Right cardiac atrium (tissue), 5 donors: ENCODE data around the gene ABR. TPM values are rescaled to one million over a fixed set of nuclear protein-coding genes. Genes with fewer than 3 reads are reported as not detected.
"Not testable (repeated sequence)": the region's sequence is repeated elsewhere in the genome, so short reads cannot be mapped to it uniquely, and the experiment has no call there.

Experiments used
- ATAC-seq, 2 donors: fragments of 200-7000 bp; cut with Tn5 transposase; one replicate each; pipeline versions ENCODE4 v1.8.0 to v1.9.1; 2020; ENCODE audit warnings: moderate library complexity in 2 of 2, mild to moderate bottlenecking in 1 of 2
- DNase-seq, 3 donors: peaks; one replicate each; pipeline ENCODE4 v3.0.0-alpha.2; 2020
- H3K27ac ChIP-seq: one replicate; pipeline ENCODE4 v1.5.1; 2013; ENCODE audit warnings: mild to moderate bottlenecking, low read length, control low read depth, moderate library complexity
- H3K27me3 ChIP-seq: one replicate; pipeline ENCODE4 v1.6.1; 2013; ENCODE audit not compliant: control insufficient read depth, insufficient read depth
- H3K4me1 ChIP-seq: one replicate; pipeline ENCODE4 v1.6.1; 2013; ENCODE audit warnings: low read length; ENCODE audit not compliant: control insufficient read depth, insufficient read depth
- H3K4me3 ChIP-seq: one replicate; pipeline ENCODE4 v1.5.1; 2013; ENCODE audit warnings: low read length, control low read depth
- H3K9me3 ChIP-seq: one replicate; pipeline ENCODE4 v1.6.1; 2013; ENCODE audit warnings: low read length; ENCODE audit not compliant: control insufficient read depth
- WGBS: extraction: QIAGEN DNeasy Blood & Tissue Kit; methylation state at CpG from one replicate; pipeline ENCODE4 v1.1.7; 2013; 5-methylcytosine and 5-hydroxymethylcytosine counted together
- intact Hi-C, 4 donors: fragments of 100-400 bp; cut with DNase I; formaldehyde crosslinking; loops; one replicate each; pipeline versions ENCODE4 v1.11.0 to v1.14.0; 2022 to 2023
- polyA plus RNA-seq: library from polyadenylated mRNA; stranded (reverse); fragments of 200-250 nt; gene quantifications from one replicate; pipeline ENCODE4 v1.2.3, GENCODE V29; 2013
- total RNA-seq, 4 donors: library from RNA; stranded (reverse); fragmentation: NEBNext Ultra II Directional; extraction: Animal tissue kit (Norgen Biotek cat#: 25700); gene quantifications; one replicate each; pipeline ENCODE4 v1.2.1, GENCODE V29; 2021
- donor health status: healthy with polysubstance abuse.
- donor health status: DM: no; HTN: yes; CAD: no.
- donor health status: DM: no; HTN: no; CAD: no.
- donor health status: DM: no; HTN: yes; CAD: no; lungs with severe emphysema.
- donor health status: DM: yes; HTN: yes; CAD: no.

The ABR gene
- total and polyA plus RNA-seq, 5 donors = 77.4 to 164 (median 145) TPM

DNA sequence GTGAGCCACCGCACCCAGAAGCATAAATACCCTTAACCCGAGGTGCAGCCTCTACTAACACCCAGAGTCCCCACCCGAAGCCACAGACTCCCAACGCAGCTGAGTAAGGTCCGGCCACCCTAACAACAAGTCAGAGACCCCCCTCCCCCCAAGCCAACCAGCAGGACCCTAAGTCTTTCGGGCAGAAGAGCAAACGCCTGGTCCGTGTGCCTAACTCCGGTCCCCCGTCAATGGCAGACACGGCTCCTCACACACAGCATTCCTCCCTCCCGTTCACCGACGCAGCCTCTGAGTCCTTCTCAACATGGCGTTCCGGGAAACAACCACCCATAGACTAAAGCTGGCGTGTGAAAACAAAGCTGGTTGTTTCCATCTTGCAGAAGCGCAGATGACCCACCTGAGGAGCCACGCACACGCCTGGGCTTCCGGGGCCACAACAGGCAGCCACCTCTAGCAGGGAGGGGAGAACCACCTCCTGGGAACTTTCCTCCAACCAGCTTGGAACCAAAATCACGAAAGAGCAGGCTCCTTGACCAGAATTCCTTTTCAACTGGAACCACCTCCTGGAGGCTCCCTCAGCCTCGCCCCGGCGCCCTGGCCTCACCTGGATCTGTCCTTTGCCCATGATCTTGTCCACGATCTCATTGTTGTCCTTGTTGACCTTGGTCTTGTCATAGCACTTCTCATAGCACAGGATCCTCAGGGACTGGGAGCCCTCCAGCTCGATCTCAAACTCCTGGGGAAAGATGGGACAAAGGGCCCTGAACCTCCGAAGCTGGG, 130.1 kb downstream of the ABR start:
- H3K27me3 ChIP-seq = no peaks in the 10 kb centered on the region
- H3K27ac ChIP-seq = no peak overlapping the region
- 91% methylated on average over 28 of the region's 28 CpGs for WGBS
- peak in 2 of 3 donors; percentile 43 to 51 for DNase-seq
- H3K4me3 ChIP-seq = no peak overlapping the region
- intact Hi-C loops = loop anchor here in 3 of 4 donors (5.0 to 10.0 kb wide), 3 partner anchors 45 to 255 kb away; partner anchors contain the start of gene TIMM22 (in 1 of the 3)
- no peak for ATAC-seq
- no peaks in the 10 kb centered on the region for H3K4me1 ChIP-seq
- H3K9me3 ChIP-seq = no peaks in the 10 kb centered on the region

DNA sequence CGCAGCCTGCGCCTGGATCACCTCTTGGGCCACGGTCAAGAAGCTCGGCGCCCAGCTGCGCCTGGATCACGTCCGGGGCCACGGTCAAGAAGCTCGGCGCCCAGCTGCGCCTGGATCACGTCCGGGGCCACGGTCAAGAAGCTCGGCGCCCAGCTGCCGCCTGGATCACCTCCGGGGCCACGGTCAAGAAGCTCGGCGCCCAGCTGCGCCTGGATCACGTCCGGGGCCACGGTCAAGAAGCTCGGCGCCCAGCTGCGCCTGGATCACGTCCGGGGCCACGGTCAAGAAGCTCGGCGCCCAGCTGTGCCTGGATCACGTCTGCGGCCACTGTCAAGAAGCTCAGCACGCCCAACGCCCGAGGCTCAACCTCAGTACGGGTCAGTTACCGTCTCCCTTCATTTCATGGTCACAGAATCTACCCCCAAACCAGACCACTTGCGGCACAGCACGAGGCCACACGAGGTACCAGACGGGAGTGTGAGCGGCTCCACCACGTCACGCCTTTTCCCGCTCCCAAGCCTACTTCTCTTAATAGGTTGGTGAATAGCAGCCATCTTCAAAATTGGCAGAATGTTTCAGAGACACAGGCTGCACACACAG, 131.2 kb downstream of the ABR start:
- 86% methylated on average over 49 of the region's 49 CpGs for WGBS

DNA sequence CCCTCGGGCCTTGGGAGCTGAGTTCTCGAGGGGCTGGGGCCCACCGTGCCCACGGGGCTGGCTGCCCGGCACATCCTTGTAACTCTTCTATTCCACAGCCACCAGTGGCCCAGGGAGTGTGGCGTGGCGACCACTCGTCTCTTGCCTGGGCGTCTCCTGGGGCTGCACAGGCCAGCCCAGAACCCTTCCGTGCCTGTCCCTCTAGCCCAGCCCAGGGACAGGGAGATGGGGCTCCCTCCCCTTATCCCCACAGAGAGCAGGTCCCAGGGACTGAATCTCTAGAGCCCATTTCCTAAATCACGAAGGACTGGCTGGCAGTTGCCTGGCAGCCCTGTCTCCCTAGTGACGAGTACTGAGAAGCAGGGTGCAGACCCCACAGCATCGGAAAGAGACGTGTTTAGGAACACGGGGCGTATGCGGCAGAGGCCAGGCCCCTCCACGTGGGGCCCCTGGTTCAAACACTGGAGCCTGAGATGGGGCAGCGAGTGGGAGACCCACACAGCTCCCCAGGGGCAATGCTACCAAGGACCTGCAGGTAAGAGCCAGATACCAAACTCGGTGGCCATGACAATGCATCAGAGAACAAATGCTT, 131.8 kb downstream of the ABR start:
- Histone ChIP-seq H3K27ac (peak overlapping the region; percentile 90), H3K27me3 (no peaks in the 10 kb centered on the region), H3K9me3 (no peaks in the 10 kb centered on the region), H3K4me1 (no peaks in the 10 kb centered on the region), H3K4me3 (no peak overlapping the region)
- no peak for ATAC-seq
- WGBS = 68% methylated on average over 20 of the region's 20 CpGs
- peak in 2 of 3 donors; percentile 34 to 45 for DNase-seq
- intact Hi-C loops = loop anchor here in 1 of 4 donors (5.0 kb wide), 1 partner anchor 51 kb away; the partner anchor contains the start of gene TIMM22

More for the DNA sequence above, 131.2 kb downstream of the ABR start:
- peak overlapping the region; percentile 5 for H3K27ac ChIP-seq
- intact Hi-C loops = loop anchor here in 1 of 4 donors (5.0 kb wide), 1 partner anchor 51 kb away; the partner anchor contains the start of gene TIMM22
- H3K4me3 ChIP-seq, H3K4me1 ChIP-seq, ATAC-seq, H3K27me3 ChIP-seq, H3K9me3 ChIP-seq: not testable (repeated sequence)
- peak in 2 of 3 donors; percentile 19 to 47 for DNase-seq

DNA sequence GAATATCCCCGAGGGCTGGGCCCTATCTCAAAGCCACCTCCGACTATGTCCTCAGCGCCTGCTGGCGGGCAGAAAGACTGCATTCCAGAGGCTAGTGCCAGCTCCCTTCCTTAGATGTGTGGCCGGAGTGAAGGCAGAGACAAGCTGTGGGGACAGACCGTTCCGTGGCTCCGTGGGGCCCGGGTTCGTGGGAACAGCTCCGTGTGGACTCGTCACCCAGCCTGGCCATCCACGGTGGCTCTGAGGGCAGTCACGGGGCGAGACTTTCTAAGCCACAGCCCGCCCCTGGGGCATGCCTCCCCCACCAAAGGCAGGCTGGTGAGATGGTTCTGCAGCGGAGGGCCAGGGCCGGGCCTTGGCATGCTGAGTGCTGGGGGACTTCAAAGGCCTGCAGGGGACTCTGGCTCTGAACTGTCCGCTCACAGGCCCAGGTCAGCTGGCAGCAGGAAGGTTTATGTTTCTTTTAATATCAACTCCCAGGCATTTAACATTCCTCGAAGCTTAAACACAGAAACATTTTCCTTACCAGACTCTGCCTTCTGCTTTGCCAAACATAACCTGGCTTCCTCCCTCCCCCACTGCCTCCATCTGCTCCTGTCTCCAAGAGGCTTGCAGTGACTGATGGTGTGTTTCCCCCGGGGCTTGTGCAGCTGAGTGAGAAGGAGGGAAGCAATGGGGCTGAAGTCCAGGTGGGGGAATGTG, 132.5 kb downstream of the ABR start:
- peak; percentile 61 to 75 for ATAC-seq
- Histone ChIP-seq H3K9me3 (no peaks in the 10 kb centered on the region), H3K27ac (peak overlapping the region; percentile 90), H3K4me1 (no peaks in the 10 kb centered on the region), H3K4me3 (no peak overlapping the region), H3K27me3 (no peaks in the 10 kb centered on the region)
- intact Hi-C loops = loop anchor here in 1 of 4 donors (5.0 kb wide), 1 partner anchor 50 kb away; the partner anchor contains the start of gene TIMM22
- peak; percentile 71 to 89 (median 84) for DNase-seq
- WGBS = 49% methylated on average over 21 of the region's 21 CpGs

DNA sequence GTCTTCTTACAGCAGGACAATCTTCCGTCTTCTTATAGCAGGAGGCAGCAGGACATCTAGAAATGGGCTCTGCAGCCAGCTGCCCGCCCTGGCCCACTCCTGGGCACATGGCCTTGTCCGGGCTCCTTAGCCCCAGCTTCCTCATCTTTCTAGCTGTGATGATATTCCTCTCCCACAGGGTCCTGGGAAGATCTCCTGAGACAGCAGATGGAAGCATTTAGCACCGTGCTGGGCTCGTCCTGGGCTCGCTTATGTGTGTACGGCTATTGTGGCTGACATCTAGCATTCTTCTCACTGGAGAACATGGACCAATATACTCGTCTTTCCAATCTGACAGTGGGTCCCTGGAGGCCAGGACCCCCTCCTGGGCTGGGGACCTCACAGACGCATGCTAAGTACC, 134.3 kb downstream of the ABR start:
- H3K4me3 ChIP-seq = no peak overlapping the region
- DNase-seq (peak in 2 of 3 donors; percentile 9 to 43), ATAC-seq (no peak)
- no peaks in the 10 kb centered on the region for H3K27me3 ChIP-seq
- WGBS = 84% methylated on average over 9 of the region's 9 CpGs
- intact Hi-C loops = loop anchor here in 1 of 4 donors (5.0 kb wide), 1 partner anchor 48 kb away; the partner anchor contains the start of gene TIMM22
- H3K4me1 ChIP-seq = no peaks in the 10 kb centered on the region
- no peak overlapping the region for H3K27ac ChIP-seq
- H3K9me3 ChIP-seq = no peaks in the 10 kb centered on the region

DNA sequence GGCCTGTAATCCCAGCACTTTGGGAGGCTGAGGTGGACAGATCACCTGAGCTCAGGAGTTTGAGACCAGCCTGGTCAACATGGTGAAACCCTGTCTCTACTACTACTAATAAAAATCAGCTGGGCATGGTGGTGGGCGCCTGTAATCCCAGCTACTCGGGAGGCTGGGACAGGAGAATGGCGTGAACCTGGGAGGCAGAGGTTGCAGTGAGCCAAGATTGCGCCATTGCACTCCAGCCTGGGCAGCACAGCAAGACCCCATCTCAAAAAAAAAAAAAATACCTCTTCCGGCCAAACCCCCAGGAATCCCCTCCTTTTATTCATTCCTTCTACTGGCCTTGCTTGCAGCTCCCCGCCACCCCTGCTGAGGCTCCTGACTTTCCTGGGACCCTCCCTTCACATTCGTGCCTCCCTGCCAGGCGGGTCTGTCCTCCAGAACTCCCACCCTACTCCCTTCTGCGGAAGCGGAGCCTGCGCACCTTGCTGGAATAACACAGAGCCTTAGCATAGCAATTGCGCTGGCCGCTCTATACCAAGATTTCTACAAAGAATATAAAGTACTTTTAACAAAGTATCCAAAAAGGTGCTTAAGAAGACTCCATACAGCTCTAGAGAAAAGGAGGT, 135.3 kb downstream of the ABR start:
- H3K27ac ChIP-seq = peak overlapping the region; percentile 44
- not testable (repeated sequence) for H3K4me1 ChIP-seq, H3K4me3 ChIP-seq, ATAC-seq, H3K27me3 ChIP-seq, H3K9me3 ChIP-seq
- WGBS = 86% methylated on average over 13 of the region's 13 CpGs
- peak in 2 of 3 donors; percentile 34 to 38 for DNase-seq
- intact Hi-C loops = loop anchor here in 1 of 4 donors (5.0 kb wide), 1 partner anchor 47 kb away; the partner anchor contains the start of gene TIMM22

DNA sequence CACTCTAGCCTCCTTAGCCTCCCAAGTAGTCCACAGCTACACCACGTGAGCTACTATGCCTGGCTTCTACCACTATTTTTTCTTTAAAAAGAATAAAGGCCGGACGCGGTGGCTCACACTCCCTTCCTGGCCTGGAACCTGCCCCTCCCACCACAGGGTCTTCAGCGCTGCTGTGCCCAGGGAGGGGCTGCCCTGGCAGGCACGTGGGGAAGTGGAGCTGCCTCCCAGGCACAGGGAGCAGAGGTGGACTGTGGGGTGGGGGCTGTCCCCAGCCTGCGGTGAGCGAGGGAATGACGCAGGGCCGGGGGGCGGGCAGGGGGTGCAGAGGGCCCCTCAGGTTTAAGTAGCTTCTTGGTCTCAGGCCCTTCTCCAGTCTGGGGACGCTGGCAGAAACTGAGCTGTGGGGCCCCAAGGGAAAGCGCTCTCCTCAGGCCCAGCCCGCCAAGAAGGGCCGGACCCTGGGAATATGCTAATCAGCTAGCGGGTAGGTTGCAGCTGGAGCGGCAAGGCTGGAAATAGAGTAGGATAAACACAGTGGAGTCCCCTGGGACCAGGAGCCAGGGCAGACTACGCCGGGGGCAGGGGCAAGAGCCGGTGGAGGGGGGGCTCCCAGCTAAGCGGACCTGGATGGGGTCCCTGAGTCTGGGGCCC, 136.1 kb downstream of the ABR start:
- H3K27ac ChIP-seq = peak overlapping the region; percentile 44
- ATAC-seq (peak; percentile 68 to 84), DNase-seq (peak; percentile 86 to 93 (median 92))
- intact Hi-C loops = no loop called here
- no peaks in the 10 kb centered on the region for H3K27me3 ChIP-seq
- no peaks in the 10 kb centered on the region for H3K4me1 ChIP-seq
- 14% methylated on average over 21 of the region's 21 CpGs for WGBS
- no peaks in the 10 kb centered on the region for H3K9me3 ChIP-seq
- no peak overlapping the region for H3K4me3 ChIP-seq

DNA sequence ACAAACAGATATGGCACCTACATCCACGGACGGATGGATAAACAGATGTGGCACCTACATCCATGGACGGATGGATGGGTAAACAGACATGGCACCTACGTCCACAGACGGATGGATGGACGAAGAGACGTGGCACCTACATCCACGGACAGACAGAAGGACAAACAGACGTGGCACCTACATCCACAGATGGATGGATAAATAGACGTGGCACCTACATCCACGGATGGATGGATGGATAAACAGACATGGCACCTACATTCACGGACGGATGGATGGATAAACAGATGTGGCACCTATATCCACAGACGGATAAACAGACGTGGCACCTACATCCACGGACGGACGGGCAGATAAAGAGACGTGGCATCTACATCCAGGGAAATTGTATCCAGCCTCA, 137.3 kb downstream of the ABR start:
- Histone ChIP-seq H3K4me1 (no peaks in the 10 kb centered on the region), H3K27me3 (no peaks in the 10 kb centered on the region), H3K4me3 (no peak overlapping the region), H3K27ac (no peak overlapping the region), H3K9me3 (no peaks in the 10 kb centered on the region)
- no peak for ATAC-seq
- WGBS = 95% methylated on average over 19 of the region's 19 CpGs
- DNase-seq = peak in 2 of 3 donors; percentile 7 to 9
- intact Hi-C loops = no loop called here

DNA sequence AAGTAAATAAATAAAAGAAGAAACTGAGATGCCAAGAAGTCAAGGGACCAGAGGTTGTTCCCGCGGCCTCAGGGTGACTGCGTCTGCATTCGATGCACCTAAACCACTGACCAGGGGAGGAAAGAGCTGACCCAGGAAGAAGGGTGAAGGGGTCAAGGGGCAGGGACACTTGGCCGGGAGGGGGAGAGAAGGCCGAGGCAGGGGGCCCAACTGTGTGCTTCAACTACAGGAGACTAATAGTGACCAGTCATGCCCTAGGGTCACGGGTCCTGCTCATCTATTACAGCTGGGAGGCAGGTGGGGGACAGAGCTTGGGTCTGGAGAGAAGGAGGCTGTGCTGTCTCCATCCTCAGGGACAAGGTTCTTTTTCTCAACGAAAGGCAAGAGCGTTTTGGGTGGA, 138.0 kb downstream of the ABR start:
- Histone ChIP-seq H3K4me3 (no peak overlapping the region), H3K27me3 (no peaks in the 10 kb centered on the region), H3K4me1 (no peaks in the 10 kb centered on the region), H3K9me3 (no peaks in the 10 kb centered on the region), H3K27ac (no peak overlapping the region)
- ATAC-seq (no peak), DNase-seq (peak in 2 of 3 donors; percentile 31 to 33)
- intact Hi-C loops = no loop called here
- WGBS = 94% methylated on average over 9 of the region's 9 CpGs

DNA sequence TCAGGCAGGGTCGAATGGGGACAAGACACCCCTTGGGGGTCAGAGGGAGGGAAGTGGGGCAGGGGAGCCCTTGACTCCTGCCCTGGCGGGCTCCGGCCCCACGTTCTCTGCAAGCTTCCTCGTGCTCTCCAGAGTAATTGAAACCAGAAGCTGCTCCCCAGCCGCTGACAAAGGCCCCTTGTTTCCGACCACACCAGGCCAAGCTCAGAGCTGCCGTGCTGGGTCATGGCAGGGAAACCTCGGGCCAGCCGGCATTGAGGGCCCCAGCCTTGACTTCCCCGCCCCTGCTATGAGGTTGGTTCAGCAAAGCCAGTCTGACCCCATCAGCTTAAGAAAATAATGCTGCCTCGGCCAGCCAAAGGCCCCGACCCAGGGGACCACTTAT, 139.6 kb downstream of the ABR start:
- Histone ChIP-seq H3K9me3 (no peaks in the 10 kb centered on the region), H3K27ac (peak overlapping the region; percentile 16), H3K4me1 (no peaks in the 10 kb centered on the region), H3K27me3 (no peaks in the 10 kb centered on the region), H3K4me3 (no peak overlapping the region)
- intact Hi-C loops = no loop called here
- DNase-seq = peak; percentile 57 to 81 (median 71)
- ATAC-seq = peak; percentile 1 to 6
- 49% methylated on average over 13 of the region's 13 CpGs for WGBS
